HG02840 (cell line): ENCODE measurements around the gene JHY.

Source experiments
- ATAC-seq: cut with Tn5 transposase; IDR thresholded peaks from one replicate; pipeline ENCODE4 v1.9.1; 2021; ENCODE audit warnings: mild to moderate bottlenecking, moderate library complexity, moderate number of reproducible peaks; ENCODE audit not compliant: unreplicated experiment, low FRiP score

The JHY gene

GRCh38 chr11:122933416-122933815 lies 50.9 kb downstream of the JHY start:
- no peak for ATAC-seq

DNA sequence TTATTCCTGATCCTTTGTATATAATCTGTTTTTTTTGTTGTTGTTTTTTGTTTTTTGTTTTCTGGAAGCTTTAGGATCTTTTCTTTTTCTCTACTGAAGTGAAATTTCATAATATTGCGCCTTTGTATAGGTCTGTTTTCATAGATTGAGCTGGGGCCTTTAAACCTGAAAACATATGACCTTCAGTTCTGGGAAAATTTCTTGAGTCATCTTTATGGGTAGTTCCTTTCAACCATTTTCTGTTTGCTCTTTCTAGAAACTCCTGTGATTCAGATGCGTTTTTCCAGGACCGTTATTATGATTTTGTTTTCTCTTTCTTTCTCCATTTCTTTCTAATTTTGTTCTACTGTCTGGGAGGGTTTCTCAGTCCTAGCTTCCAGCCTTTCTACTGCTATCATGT lies 55.4 kb downstream of the JHY start:
- no peak for ATAC-seq

DNA sequence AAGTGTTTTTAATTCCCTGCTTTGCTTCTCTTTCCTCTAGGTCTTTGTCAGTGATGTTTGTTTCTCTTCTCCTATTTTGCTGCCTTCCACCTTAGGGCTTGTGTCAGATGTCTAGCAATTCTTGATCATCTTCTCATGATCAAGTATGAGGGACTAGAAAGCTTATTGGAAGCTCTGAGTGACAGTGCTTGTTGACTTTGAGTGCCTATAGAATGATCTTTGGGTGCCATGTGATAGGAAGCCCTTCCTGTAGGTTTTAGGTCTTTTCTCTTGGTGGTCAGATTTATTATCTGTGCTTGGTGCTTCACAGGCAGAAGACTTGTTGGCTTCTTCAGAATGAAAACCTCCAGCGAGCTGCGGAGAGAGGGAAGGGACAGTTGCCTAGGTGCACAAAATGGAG lies 56.0 kb downstream of the JHY start:
- no peak for ATAC-seq

GRCh38 chr11:122951211-122951610 lies 68.7 kb downstream of the JHY start:
- ATAC-seq = no peak

DNA sequence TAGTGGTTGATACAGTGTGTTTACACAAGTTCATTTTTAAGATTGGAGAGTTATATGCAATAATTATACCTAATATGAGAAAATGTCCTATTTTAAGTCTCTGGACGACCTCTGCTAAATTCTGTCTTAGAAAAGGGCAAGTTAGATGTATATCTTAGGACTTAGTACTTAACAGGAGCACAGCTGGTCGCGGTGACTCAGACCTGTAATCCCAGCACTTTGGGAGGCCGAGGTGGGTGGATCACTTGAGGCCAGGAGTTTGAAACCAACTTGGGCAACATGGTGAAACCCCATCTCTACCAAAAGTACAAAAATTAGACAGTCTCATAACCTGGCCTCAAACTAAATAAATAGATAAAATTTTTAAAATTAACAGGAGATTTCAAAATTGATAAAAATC lies 71.9 kb downstream of the JHY start:
- no peak for ATAC-seq

GRCh38 chr11:122963961-122964360 lies 81.4 kb downstream of the JHY start:
- no peak for ATAC-seq

DNA sequence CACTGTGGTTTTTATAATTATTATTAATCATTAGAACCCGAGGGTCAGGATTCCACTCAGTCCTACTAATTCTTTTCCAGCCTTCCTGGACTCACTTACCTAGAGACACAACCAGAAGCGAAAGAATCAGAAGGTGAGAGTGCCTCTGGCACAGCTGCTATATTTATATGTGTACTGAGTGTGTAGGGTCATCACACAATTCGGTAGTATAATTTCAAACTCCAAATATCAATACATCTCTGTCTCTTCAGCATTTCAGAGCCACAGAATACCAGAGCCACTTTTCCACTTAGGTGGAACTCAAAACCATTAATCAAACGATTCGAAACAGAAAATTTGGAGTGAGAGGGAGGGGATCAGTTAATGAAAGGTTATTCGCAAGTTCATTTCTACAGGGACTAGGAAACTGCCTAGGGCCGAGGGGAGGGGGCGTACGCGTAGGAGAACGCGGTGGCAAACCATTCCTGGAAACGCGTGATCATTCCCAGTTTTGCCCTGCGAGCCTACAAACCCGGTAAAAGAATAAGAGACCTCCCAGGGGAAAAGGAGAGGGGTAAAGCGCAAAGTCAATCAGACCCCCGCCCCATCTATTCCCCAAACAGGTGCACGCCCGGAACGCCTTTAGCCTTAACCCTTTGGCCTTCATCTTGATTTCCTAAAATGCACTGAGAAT lies 93.6 kb downstream of the JHY start:
- ATAC-seq = no peak

DNA sequence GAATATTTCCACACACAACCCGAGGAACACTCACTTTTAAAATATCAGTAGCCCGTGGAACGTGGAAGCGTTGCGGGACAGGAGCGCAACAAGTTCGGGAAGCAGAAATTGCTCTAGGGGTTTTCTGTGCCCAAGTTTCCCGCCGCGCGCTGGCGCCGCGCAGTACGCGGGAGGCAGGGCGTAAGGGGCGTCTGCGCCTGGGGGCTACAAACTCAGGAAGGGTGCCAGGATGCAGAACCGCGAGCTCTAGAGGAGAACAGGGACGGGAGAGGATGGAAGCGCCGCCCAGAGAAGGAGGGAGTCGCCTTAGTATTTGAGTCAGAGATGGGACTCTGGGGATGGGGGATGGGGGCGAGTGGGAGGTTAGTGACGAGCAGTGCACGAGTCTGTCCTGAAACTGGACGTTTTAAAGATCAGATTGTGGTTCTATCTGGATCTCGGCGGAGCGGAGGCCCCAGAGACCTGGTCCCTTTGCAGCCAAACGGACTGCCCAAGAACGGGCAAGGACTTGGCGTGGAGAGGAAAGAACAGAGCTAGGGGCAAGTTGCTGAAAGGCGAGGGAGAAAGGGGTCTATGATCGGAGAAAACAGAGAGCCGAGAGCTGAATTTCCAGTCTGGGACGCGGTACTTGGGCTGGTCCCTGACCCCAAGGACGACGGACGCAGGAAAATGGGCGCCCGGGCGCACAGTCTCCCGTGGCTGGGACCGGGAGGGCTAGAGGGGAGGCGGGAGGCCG lies 94.3 kb downstream of the JHY start:
- ATAC-seq = no peak

GRCh38 chr11:122977470-122978298 lies 95.1 kb downstream of the JHY start:
- no peak for ATAC-seq

DNA sequence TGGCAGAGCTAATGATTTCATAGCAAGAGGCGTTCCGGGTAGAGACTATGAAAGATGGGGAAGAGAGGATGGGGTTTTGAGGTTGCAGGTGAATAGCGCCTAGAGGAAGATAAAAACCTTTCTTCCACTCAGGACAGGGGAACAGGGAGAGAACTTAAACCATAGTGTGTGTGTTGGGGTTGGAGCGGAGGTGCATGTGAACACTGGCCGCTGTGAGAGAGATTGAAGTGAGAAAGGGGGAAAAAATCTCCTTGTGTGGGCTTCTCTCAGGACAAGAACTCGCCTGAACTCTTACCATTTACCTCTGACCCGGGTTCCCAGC lies 95.7 kb downstream of the JHY start:
- ATAC-seq = no peak

DNA sequence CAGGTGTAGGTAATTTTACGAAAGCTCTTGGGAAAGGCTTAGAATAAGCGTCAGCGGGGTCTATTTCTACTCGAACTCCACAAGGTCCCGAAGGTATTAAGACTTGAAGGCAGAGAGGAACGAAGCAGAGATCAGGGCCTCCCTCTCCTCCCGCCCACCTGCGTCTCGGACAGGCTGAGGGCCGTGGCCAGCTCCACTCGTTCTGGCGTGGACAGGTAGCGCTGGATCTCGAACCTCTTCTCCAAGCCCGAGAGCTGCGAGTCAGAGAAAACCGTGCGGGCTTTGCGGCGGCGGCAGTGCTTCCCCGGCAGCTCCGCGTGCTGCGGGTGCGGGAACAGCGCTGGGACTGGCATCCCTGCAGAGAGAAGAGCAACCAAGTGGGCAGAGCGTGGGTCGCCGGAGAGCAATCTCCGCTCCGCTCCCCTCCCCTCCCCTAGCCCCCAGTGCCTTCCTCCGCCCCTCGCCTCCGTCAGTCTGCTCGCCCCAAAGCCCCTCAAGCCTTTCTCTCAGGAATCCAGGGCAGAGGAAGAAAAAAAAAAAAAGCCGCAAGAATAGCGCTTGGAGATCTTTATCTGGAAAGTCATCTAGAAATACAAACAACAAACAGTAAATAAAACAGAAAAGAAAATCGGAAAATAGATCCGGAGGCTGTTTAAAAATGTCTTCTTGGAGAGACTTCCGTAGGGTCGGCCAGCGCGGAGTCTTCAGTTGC lies 96.7 kb downstream of the JHY start:
- ATAC-seq = no peak

GRCh38 chr11:122979815-122980595 lies 97.4 kb downstream of the JHY start:
- no peak for ATAC-seq

GRCh38 chr11:122981388-122982264 lies 99.1 kb downstream of the JHY start, which contains the start of gene BSX:
TSS of gene BSX (minus strand) at chr11:122981834. CDS start at chr11:122981671, 163 bp downstream.
- ATAC-seq = no peak

DNA sequence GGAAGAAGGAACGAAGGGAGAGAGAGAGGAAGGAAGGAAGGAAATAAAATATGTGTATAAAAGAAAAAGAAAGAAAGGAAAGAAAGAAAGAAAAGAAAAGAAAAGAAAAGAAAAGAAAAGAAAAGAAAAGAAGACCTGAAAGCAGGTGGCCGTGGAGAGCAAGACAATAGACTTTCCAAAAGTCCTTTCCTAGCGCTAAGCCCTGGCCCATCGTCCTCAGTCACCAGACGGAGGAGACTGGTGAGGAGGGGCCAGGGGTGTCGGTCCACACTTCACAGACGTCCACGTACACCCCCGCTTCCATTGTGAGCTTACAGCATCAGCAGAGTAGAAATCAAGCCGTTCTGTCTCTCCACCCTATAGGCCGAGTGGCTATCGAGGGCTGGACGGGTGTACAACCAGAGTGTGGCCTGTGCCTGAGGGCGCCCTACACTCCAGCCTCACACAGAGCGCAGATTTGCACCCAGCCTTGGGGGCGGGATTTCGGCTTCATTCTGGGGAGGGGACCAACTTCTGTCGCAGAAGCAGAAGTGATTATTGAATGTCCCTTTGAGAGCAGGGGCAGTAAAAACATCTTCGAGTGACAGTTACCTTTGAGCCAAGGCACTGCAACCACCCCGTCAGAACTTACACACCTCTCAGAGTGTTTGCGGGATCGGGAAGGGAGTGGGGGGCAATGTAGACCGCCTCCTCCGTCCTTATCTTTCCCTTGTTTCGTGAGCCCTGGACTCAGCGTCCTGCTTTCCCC lies 101.1 kb downstream of the JHY start:
- no peak for ATAC-seq

GRCh38 chr11:122984186-122985011 lies 101.8 kb downstream of the JHY start:
- ATAC-seq = no peak

GRCh38 chr11:122995526-122995925 lies 113.0 kb downstream of the JHY start:
- no peak for ATAC-seq

- no peak for ATAC-seq
Observed at GRCh38 chr11:122998727-122999366, 116.3 kb downstream of the JHY start.
